ENCODE results near the gene MIA2. TPM values are rescaled to one million over a fixed set of nuclear protein-coding genes. Genes with fewer than 3 reads are reported as not detected.

Gene MIA2
- polyA plus RNA-seq, 1 of the 3 experiments (the other 2 are of a cell fraction): 2.6 TPM

GRCh38 chr14:39289523-39289922, 55.8 kb downstream of the MIA2 start:
- no peaks in the 10 kb centered on the region for H4K20me1 ChIP-seq (ENCODE audit: insufficient read depth)
- H3K36me3 ChIP-seq (replicated peaks in 1 of 2; ENCODE audit: control insufficient read depth in 1 of 2, insufficient read depth in 2 of 2, low read length in 1 of 2): peaks cover 0 to 2% of the 10 kb centered on the region in 2 experiments
- H3K9me3 ChIP-seq: no peaks in the 10 kb centered on the region
- CTCF ChIA-PET: no interaction called here
- H3K9ac ChIP-seq: no peak overlapping the region
- no peak for DNase-seq
- H3F3A ChIP-seq (replicated peaks; ENCODE audit: insufficient read depth): no peaks in the 10 kb centered on the region
- no peaks in the 10 kb centered on the region for H3K79me2 ChIP-seq (ENCODE audit: insufficient read depth)
- no peak overlapping the region for H3K4me3 ChIP-seq (ENCODE audit: low read depth in 2 of 2, low read length in 1 of 2)
- H3K9me2 ChIP-seq: no peaks in the 10 kb centered on the region
- no peak overlapping the region for H3K27ac ChIP-seq (ENCODE audit: low read depth in 2 of 2, low read length in 1 of 2)
- 100% methylated on average over 1 of the region's 1 CpG for WGBS (ENCODE audit: low lambda C conversion rate)
- H3K4me2 ChIP-seq: no peak overlapping the region
- H3K27me3 ChIP-seq (ENCODE audit: insufficient read depth): no peaks in the 10 kb centered on the region
- TF ChIP-seq FOXM1 (IDR thresholded peaks at IDR 0.05; ENCODE audit: low read depth) (no peak), ZBTB33 (IDR thresholded peaks at IDR 0.05; ENCODE audit: borderline replicate concordance, low read depth) (no peak), YY1 (IDR thresholded peaks at IDR 0.05; ENCODE audit: low read depth) (no peak), USF2 (IDR thresholded peaks at IDR 0.05; ENCODE audit: borderline replicate concordance, low read depth, low read length) (no peak), GABPA (IDR thresholded peaks at IDR 0.05; ENCODE audit: low read depth) (no peak), TCF12 (IDR thresholded peaks at IDR 0.05) (no peak), SMC3 (IDR thresholded peaks at IDR 0.05; ENCODE audit: low read depth, low read length) (no peak), RFX5 (IDR thresholded peaks at IDR 0.05; ENCODE audit: low read length) (no peak), JUND (IDR thresholded peaks at IDR 0.05) (no peak), RAD21 (IDR thresholded peaks at IDR 0.05; ENCODE audit: low read length) (no peak), EZH2phosphoT487 (IDR thresholded peaks at IDR 0.05; ENCODE audit: borderline replicate concordance, low read depth) (no peak), NRF1 (IDR thresholded peaks at IDR 0.05; ENCODE audit: low read depth, low read length) (no peak), POLR2AphosphoS5 (IDR thresholded peaks at IDR 0.05; ENCODE audit: low read depth, low read length) (no peak), TAF1 (IDR thresholded peaks at IDR 0.05; ENCODE audit: borderline replicate concordance, low read depth, low read length) (no peak), TEAD4 (IDR thresholded peaks at IDR 0.05; ENCODE audit: borderline replicate concordance, insufficient read depth) (no peak), MEF2A (IDR thresholded peaks at IDR 0.05; ENCODE audit: borderline replicate concordance, low read depth) (no peak), ELF1 (IDR thresholded peaks at IDR 0.05) (no peak), GATA2 (CRISPR knock-in tag; IDR thresholded peaks at IDR 0.05) (no peak), SIN3A (IDR thresholded peaks at IDR 0.05; ENCODE audit: borderline replicate concordance, low read depth, low read length) (no peak), FOSL2 (IDR thresholded peaks at IDR 0.05; ENCODE audit: borderline replicate concordance, low read depth) (no peak)
- no peak overlapping the region for H2AFZ ChIP-seq (ENCODE audit: low read depth)
- H3K4me1 ChIP-seq (ENCODE audit: control insufficient read depth in 1 of 2, insufficient read depth in 2 of 2, low read depth in 1 of 2, low read length in 1 of 2): no peaks in the 10 kb centered on the region
- POLR2A ChIA-PET: no interaction called here
